ENCODE results near the gene OSBPL7. TPM values are rescaled to one million over a fixed set of nuclear protein-coding genes. Genes with fewer than 3 reads are reported as not detected.
"Not testable (repeated sequence)": the region's sequence is repeated elsewhere in the genome, so short reads cannot be mapped to it uniquely, and the experiment has no call there.

OSBPL7 gene
- polyA plus RNA-seq, 4 donors = 10.9 to 17.3 (median 14.0) TPM

DNA sequence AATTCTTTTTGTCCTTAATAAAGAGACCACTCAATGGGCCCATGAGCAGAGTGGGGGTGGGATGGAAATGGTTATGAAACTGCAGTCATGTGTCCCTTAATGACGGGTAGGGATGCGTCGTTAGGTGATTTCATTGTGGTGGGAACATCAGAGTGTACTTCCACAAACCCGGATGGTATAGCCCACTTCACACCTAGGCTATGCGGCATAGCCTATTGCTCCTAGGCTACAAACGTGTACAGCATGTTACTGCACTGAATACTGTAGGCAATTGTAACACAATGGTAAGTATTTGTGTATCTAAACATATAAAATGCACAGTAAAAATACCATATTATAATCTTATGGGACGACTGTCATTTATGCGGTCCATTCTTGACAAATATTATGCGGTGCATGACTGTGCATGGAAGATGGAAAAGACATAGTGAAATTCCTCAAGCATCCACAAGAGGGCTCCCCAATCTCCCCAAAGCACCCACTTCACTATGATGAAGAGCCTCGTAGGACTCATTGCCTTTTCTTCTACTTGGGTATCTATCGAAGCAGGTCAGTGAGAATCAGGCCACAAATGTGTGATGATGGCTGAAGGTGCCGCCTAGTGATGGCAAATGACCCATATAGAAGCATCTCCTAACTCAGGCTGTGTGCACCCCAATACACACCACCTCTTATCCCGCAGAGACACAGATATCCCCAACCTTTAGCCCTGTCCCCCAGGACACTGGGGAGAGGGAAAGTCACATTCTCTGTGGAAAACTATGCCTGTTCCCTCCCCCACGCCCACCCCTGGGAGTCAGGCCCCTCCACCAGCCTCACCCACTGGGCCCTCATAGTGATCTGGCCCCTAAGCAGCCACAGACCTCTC lies 45.0 kb downstream of the OSBPL7 start:
- DNase-seq (ENCODE audit: low read depth in 4 of 4, low spot score in 2 of 4) = no peak

DNA sequence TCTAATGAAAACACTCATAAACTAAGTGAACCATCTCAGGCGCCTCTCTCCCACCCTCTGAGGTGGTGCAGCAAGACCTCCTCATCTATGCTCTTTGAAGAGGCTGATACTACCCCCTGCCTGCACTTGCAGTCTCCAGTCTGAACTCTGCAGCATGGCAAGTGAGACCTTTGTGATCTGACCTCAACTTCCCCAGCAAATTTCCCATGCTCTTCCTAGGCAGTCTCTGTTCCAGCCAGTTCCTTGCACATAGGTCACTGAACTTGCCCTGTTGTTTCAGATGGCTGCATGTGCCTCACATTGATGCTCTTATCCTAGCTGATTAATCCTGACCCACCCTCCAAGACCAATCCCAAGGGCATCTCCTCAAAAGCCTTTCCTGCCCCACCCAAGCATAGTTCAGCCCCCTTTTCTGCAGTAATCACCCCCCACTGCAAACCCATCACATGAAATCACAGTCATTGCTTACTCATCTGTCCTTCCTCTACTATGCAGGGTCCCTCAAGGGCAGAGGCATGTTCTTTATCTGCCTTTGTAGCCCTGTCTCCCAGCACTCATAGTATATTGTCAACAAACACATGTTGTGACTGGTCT lies 46.5 kb downstream of the OSBPL7 start:
- no peak for DNase-seq (ENCODE audit: low read depth in 4 of 4, low spot score in 2 of 4)

DNA sequence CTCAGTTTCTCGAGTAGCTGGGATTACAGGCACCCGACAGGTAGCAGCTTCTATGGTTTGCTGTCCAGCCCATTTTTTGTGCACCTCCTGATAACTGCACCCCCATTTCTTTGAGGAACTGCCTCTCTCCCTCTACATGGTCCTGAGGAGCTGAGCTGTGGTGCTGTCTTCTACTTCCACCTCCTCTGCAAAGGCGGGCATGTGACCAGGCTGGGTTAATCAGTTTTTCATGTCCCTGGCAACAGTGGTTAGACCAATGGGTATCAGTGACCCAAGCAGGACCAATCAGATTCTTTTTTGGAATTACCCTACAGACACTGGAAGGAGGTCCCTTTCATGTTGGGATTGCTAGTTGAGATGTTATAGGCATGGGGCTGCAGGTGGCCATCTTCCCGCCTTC lies 47.3 kb downstream of the OSBPL7 start:
- DNase-seq (ENCODE audit: low read depth in 4 of 4, low spot score in 2 of 4) = no peak

DNA sequence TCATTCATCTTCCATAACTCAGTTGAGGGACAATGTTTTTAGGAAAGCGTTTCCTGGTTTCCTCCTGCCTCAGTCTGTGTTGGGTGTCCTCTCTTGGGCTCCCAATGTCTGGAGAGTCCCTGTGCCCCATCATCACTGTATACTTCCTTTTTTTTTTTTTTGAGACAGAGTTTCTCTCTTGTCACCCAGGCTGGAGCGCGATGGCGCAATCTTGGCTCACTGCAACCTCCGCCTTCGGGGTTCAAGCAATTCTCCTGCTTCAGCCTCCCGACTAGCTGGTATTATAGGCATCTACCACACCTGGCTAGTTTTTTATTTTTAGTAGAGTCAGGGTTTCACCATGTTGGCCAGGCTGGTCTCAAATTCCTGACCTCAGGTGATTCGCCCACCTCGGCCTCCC lies 47.9 kb downstream of the OSBPL7 start:
- DNase-seq (ENCODE audit: low read depth in 4 of 4, low spot score in 2 of 4) = not testable (repeated sequence)

DNA sequence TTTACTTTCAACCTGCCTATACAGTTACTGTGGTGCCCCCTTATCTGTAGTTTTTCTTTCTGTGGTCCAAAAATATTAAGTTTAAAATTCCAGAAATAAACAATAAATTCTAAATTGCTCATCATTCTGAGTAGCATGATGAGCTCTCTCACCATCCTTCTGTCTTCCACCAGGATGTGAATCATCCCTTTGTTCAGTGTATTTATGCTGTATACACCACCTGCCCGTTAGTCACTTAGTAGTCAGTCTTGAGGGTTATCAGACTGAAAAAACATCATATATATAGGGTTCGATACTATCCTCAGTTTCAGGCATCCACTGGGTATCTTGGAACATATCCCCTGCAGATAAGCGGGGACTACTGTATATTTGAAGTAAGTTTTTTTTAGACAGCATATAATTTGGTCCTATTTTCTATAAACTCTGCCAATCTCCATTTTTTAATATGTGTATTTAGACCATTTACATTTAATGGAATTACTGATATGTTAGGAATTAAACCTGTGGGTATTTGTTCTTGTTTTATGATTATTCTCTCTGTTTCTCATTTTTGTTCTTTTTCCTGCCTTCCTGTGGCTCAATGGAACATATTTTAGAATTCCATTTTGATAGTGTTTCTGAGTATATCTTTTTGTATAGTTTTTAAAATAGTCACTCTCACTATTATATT lies 57.5 kb downstream of the OSBPL7 start:
- DNase-seq (ENCODE audit: low read depth in 4 of 4, low spot score in 2 of 4) = no peak

DNA sequence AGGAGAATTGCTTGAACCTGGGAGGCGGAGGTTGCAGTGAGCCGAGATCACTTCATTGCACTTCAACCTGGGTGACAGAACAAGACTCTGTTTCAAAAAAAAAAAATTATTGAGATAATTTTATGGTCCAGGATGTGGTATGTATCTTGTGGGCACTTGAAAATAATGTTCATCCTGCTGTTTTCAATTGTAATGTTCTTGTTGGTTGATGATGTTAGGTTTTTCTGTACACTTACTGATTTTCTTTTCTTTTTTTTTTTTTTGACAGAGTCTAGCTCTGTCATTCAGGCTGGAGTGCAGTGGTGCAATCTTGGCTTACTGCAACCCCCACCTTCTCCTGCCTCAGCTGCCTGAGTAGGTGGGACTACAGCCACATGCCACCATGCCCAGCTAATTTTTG lies 58.9 kb downstream of the OSBPL7 start:
- no peak for DNase-seq (ENCODE audit: low read depth in 4 of 4, low spot score in 2 of 4)

DNA sequence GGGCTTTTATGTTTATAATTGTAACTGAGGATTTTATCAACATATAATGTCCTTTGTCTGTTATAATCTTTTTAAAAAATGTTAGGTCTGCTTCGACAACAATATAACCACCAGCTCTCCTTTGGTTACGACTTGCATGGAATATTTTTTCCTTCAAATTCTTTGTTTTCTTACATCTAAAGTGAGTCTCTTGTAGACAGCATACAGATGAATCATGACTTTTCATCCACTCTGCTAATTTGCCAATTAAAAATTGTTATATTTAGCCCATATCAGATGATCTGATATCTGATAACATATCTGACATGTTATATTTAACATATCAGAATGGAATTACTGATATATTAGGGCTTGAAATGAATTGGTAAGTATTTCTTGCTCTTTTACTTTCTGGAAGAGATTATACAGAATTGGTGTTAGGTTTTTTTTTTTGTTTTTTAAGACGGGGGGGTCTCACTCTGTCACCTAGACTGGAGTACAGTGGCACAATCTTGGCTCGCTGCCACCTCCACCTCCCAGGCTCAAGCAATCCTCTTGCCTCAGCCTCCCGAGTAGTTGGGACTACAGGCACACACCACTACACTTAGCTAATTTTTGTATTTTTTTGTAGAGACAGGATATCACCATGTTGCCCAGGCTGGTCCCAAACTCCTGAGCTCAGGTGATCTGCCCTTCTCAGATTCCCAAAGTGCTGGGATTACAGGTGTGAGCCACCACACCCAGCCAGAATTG lies 61.0 kb downstream of the OSBPL7 start:
- no peak for DNase-seq (ENCODE audit: low read depth in 4 of 4, low spot score in 2 of 4)

DNA sequence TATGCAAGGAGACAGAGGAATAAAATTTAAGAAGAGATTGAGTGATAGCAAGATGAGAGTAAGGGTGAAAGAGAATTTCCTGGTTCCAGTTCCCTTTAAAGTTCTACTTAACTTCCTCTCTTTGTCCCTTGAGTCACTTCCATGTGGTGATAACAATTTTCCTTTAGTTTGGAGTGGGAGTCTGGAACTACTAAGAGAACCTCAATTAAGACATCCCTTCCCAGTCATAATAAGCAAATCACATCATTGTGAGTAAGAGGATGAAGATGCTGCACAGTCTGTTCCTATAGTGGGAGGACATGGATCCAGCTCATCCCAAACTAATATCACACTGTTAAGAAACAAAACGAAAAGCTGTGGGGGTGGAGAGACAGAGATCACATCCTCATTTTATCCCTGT lies 64.2 kb downstream of the OSBPL7 start:
- no peak for DNase-seq (ENCODE audit: low read depth in 4 of 4, low spot score in 2 of 4)

Other genes with a start within 250 kb of the OSBPL7 start
- 100 to 1,000 TPM; 220 to 256 (median 244) TPM for gene KPNB1, start 171.9 kb downstream of the OSBPL7 start, polyA plus RNA-seq (ENCODE audit: insufficient read length in 4 of 4)
- 10 to 100 TPM; 22.3 to 36.7 (median 30.5) TPM for gene TBKBP1, start 127.6 kb downstream of the OSBPL7 start, polyA plus RNA-seq (ENCODE audit: insufficient read length in 4 of 4)
- under 1 TPM; 0.03 to 0.21 (median 0.13) TPM for gene TBX21, start 88.6 kb downstream of the OSBPL7 start, polyA plus RNA-seq (ENCODE audit: insufficient read length in 4 of 4)
- gene MRPL10, start 9.7 kb upstream of the OSBPL7 start, polyA plus RNA-seq (ENCODE audit: insufficient read length in 4 of 4) = 10 to 100 TPM; 52.1 to 55.6 (median 53.4) TPM
- gene LRRC46, start 9.9 kb upstream of the OSBPL7 start, polyA plus RNA-seq (ENCODE audit: insufficient read length in 4 of 4) = 1 to 10 TPM; 1.7 to 3.7 (median 2.7) TPM
- 10 to 100 TPM; 48.7 to 82.3 (median 56.0) TPM for gene SCRN2, start 19.5 kb upstream of the OSBPL7 start, polyA plus RNA-seq (ENCODE audit: insufficient read length in 4 of 4)
- 1 to 10 TPM; 2.3 to 3.8 (median 3.0) TPM for gene SP6, start 29.4 kb upstream of the OSBPL7 start, polyA plus RNA-seq (ENCODE audit: insufficient read length in 4 of 4)
- 10 to 100 TPM; 21.6 to 26.2 (median 24.3) TPM for gene SP2, start 74.4 kb upstream of the OSBPL7 start, polyA plus RNA-seq (ENCODE audit: insufficient read length in 4 of 4)
- 10 to 100 TPM; 21.0 to 22.6 (median 21.6) TPM for gene PNPO, start 119.8 kb upstream of the OSBPL7 start, polyA plus RNA-seq (ENCODE audit: insufficient read length in 4 of 4)
- 10 to 100 TPM; 15.8 to 26.7 (median 23.0) TPM for gene PRR15L, start 136.1 kb upstream of the OSBPL7 start, polyA plus RNA-seq (ENCODE audit: insufficient read length in 4 of 4)
- gene CDK5RAP3, start 149.3 kb upstream of the OSBPL7 start, polyA plus RNA-seq (ENCODE audit: insufficient read length in 4 of 4) = 100 to 1,000 TPM; 120 to 197 (median 146) TPM
- 10 to 100 TPM; 13.7 to 24.0 (median 20.6) TPM for gene COPZ2, start 216.0 kb upstream of the OSBPL7 start, polyA plus RNA-seq (ENCODE audit: insufficient read length in 4 of 4)
- 100 to 1,000 TPM; 205 to 268 (median 232) TPM for gene NFE2L1, start 226.6 kb upstream of the OSBPL7 start, polyA plus RNA-seq (ENCODE audit: insufficient read length in 4 of 4)

All from left renal cortex interstitium (tissue), 4 donors.